HL-60 (cell line): ENCODE results near the gene MARCHF9.

Experiments used
- GABPA ChIP-seq: IDR thresholded peaks from 2 replicates; pipeline ENCODE4 v1.6.1; 2012; ENCODE audit warnings: low read depth
- POLR2AphosphoS5 ChIP-seq: IDR thresholded peaks from 2 replicates; pipeline ENCODE4 v1.6.1; 2012; ENCODE audit warnings: low read depth
- REST ChIP-seq: IDR thresholded peaks from 2 replicates; pipeline ENCODE4 v1.6.1; 2012; ENCODE audit warnings: low read depth; ENCODE audit not compliant: insufficient replicate concordance
- TF ChIP-seq, protein P1 (sequence below): IDR thresholded peaks from one replicate; pipeline ENCODE4 v1.5.1; 2011; ENCODE audit warnings: low read length, control low read depth, inconsistent platforms; ENCODE audit not compliant: insufficient read depth

DNA sequence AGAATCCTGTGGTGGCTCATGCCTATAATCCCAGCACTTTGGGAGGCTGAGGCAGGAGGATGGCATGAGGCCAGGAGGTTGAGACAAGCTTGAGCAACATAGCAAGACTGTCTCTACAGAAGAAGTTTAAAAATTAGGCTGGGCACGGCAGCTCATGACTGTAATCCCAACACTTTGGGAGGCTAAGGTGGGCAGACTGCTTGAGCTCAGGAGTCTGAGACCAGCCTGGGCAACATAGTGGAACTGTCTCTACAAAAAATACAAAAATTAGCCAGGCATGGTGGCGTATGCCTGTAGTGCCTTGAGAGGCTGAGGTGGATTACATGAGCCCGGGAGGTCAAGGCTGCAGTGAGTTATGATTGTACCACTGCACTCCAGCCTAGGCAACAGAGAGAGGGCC is 13.0 kb downstream of the MARCHF9 start:
- TF ChIP-seq GABPA = no peak
- TF ChIP-seq, protein P1, sequence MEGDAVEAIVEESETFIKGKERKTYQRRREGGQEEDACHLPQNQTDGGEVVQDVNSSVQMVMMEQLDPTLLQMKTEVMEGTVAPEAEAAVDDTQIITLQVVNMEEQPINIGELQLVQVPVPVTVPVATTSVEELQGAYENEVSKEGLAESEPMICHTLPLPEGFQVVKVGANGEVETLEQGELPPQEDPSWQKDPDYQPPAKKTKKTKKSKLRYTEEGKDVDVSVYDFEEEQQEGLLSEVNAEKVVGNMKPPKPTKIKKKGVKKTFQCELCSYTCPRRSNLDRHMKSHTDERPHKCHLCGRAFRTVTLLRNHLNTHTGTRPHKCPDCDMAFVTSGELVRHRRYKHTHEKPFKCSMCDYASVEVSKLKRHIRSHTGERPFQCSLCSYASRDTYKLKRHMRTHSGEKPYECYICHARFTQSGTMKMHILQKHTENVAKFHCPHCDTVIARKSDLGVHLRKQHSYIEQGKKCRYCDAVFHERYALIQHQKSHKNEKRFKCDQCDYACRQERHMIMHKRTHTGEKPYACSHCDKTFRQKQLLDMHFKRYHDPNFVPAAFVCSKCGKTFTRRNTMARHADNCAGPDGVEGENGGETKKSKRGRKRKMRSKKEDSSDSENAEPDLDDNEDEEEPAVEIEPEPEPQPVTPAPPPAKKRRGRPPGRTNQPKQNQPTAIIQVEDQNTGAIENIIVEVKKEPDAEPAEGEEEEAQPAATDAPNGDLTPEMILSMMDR = no peak
- TF ChIP-seq POLR2AphosphoS5 = no peak
- no peak for TF ChIP-seq REST
